GM10266 (cell line): Measurements from ENCODE around the gene ZNF740.
"Not testable (repeated sequence)": the region's sequence is repeated elsewhere in the genome, so short reads cannot be mapped to it uniquely, and the experiment has no call there.

ENCODE experiments used
- DNase-seq: peaks from one replicate; pipeline ENCODE4 v3.0.0; 2012; ENCODE audit errors: extremely low spot score
- TF ChIP-seq, protein P1 (sequence below): IDR thresholded peaks from 2 replicates; pipeline ENCODE4 v1.5.1; 2012; ENCODE audit warnings: mild to moderate bottlenecking, low read depth; ENCODE audit not compliant: control insufficient read depth, insufficient read depth; ENCODE audit errors: missing control alignments

The ZNF740 gene

DNA sequence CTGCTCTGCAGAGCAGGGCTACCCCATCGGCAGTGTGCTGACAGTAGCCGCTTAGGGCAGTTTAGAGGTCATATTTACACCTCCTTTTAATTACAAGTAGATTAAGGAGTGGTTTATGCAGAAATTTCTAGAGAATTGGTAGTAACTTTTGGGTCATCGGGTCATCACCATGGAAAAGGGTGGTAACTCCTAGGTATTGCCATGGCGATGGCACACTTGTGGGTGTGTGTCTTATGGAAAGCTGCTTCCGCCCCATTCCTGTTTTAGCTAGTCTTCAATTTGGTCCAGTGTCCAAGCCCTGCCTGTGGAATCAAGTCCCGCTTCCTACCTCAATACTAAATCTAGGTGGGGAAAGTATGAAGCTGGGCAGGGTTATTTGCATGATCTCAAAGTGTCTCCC is 29.5 kb upstream of the ZNF740 start:
- no peak for DNase-seq
- TF ChIP-seq, protein P1, sequence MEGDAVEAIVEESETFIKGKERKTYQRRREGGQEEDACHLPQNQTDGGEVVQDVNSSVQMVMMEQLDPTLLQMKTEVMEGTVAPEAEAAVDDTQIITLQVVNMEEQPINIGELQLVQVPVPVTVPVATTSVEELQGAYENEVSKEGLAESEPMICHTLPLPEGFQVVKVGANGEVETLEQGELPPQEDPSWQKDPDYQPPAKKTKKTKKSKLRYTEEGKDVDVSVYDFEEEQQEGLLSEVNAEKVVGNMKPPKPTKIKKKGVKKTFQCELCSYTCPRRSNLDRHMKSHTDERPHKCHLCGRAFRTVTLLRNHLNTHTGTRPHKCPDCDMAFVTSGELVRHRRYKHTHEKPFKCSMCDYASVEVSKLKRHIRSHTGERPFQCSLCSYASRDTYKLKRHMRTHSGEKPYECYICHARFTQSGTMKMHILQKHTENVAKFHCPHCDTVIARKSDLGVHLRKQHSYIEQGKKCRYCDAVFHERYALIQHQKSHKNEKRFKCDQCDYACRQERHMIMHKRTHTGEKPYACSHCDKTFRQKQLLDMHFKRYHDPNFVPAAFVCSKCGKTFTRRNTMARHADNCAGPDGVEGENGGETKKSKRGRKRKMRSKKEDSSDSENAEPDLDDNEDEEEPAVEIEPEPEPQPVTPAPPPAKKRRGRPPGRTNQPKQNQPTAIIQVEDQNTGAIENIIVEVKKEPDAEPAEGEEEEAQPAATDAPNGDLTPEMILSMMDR, result no peak

DNA sequence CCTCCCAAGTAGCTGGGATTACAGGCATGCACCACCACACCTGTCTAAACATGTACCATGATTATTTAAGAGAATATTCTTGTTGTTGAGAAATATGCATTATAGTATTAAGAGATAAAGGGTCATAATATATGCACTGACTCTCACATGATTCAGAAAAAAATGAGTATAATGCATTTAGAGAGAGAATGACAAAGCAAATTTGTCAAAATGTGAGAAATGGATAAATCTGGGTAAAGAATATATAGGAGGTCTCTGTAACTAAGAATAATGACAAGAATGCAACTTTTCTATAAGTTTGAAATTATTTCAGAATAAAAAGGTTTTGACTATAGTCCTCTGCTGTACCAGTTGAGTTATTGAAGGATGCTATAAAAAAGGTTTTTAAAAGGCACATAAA is 28.1 kb upstream of the ZNF740 start:
- DNase-seq, result no peak
- TF ChIP-seq, protein P1, result no peak

DNA sequence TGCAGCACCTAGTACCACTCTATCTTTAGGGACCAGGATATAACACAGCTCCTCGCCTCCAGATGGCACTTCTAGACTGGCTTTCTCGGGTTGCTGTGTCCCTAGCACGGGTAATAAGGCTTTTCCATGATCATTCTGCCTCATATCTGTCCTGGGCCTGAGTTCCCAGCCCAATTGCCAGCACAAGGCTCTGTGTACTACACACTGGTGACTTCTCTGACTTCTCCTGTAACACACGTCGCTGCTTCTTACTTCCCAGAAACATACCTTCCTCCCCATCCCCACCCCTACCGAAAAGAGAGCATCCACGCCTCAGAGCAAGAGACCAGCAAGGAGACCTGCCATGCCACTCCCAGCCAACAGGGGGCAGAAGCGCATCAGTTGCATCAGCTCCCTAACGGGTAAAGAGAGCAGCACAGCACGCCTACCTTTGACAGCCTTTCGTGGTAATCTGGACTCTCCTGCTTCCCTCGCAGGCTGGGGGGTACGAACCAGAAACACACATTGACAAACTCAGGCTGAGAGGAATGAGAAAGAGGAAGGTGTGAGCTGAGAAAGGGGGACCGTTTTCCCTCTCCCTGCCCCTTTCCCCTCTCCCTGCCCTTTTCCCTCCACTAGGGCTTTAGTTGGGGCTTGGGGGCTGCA is 21.2 kb upstream of the ZNF740 start:
- peak; percentile 87 for DNase-seq
- TF ChIP-seq, protein P1, result peak; percentile 99

DNA sequence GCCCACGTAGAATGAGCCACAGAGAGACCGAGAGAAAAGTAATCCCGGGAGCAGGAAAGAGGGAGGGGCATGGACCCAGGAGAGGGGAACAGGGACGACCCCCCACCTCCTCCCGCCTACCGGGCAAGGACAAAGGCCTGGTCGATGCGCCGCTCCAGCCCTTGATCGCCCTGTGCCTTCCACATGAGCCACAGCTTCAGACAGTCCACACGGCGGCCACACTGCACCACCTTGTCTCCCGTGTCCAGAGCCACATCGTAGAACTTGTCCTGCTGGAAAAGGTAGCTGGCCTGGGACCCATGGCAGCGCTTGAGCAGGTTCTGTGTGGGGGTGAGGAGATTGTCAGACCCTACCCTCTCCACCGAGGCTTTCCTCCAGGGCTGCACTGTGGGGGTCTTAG is 20.5 kb upstream of the ZNF740 start:
- TF ChIP-seq, protein P1, result no peak
- no peak for DNase-seq

DNA sequence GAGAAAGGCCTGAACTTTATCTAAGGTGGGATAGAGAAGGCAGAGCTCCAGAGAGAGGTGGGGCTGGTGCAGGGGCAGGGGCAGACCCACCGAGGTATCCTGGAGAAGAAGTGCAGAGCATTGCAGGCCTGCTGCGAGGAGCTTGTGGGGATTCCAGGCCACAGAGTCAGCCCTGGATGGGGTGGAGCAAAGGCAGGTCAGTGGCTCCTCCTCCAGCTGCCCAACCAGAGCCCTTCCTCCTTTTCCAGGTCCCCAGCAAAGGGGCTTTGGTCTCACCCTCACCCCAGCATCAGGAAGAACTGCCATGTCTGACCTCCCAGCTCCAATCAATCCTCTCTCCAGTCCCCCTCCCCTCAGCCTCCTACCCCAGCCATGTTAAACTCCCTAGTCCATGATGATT is 19.8 kb upstream of the ZNF740 start:
- TF ChIP-seq, protein P1, result no peak
- DNase-seq, result no peak

DNA sequence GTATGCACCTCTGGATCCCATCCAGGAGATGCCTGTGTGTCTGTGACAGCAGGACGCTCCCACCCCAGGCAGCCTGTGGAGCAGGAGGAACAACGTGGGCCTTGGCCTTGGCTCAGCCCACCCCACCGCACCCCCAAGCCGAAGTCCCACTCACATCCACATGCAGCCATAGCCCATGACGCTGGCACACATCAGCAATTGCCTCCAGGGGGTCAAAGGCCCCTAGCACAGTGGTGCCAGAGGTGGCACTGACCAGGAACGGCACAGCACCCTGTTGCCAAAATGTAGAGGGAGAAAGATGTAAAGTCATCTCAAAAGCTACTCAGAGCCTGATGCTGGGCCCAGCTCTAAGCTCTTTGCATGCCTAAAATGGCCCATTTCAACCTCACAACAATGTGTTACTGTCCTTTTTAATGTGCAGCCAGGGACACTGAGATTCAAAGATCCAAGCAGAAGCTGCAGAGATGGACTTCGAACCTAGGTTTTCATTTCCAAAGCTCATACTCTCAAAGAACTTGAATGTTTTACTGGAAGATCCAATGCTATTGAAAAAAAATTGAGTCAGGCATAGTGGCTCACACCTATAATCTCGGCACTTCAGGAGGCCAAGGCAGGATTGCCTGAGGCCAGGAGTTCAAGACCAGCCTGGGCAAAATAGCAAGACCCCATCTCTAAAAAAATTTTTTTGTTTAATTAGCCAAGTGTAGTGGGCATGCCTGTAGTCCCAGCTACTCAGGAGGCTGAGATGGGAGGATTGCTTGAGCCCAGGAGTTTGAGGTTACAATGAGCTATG is 19.2 kb upstream of the ZNF740 start:
- no peak for DNase-seq
- TF ChIP-seq, protein P1, result no peak

DNA sequence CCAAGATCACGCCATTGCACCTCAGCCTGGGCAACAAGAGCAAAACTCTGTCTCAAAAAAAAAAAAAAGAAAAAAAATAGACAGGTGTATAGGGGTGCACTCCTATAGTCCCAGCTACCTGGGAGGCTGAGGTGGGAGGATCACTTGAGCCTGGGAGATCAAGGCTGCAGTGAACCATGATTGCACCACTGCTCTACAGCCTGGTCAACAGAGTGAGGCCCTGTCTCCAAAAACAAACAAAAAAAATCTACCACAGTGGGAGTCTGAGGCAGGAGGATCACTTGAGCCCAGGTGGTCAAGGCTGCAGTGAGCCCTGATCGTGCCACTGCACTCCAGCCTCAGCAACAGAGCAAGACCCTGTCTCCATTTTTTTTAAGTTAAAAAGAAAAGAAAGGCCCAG is 17.5 kb upstream of the ZNF740 start:
- not testable (repeated sequence) for DNase-seq

DNA sequence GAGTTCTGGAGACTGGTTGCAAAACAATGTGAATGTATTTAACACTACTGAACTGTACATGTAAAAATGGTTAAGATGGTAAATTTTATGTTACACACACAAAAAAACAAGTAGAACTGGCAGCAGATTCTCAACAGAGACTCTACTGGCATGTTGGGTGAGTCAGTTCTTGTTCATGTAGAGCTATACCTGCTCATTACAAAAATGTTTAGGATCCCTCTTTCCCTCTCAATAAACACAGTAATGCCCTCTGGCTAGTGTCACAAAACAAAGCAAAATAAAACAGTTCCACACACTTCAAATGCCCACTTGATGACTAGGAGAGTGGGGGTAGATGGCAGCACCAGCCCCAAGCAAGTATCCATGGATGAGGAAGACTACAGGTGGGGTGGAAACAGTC is 13.7 kb upstream of the ZNF740 start:
- TF ChIP-seq, protein P1, result no peak
- DNase-seq, result no peak
